ENCODE measurements around the gene CNIH3. TPM values are rescaled to one million over a fixed set of nuclear protein-coding genes. Genes with fewer than 3 reads are reported as not detected.

The CNIH3 gene
- total and polyA plus RNA-seq, 2 donors (not counting 3 experiments of a cell fraction or from before 2014, with no cell fraction given) = 1.3 to 2.5 TPM

DNA sequence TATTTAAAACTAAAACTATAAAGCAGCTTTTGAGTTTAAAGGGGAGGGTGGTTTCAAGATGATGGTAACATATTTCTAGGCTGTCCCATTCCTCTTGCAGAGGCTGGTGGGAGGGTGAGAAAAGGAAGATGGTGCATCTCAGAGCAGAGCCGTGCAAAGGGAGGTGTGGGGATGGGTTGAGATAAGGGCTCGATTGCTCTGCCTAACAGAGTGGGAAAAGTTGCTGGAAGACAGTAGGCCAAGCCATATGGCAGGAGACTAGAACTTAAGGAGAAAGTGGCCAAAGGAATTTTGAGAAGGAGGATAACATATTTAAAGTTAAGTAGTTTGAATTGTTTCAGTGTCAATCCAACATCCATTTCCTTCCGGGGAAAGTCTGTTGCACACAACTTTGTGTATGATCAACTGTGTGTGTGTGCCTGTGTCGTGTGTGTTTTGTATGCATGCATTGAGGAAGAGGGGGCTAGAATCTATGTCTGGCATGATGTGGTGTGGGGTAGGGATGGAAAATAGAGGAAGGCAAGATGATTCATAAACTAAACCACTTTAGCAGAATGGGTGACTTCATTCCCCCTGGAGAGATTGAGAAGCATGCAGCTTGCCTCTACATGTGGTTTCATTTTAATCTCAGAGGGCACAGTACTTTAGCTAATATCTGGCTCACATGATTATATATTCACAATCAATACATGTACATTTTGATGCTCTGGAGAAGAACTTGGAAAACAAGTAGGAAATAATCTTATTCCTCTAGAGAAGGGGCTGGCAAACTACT lies 168.3 kb downstream of the CNIH3 start:
- H2AFZ ChIP-seq (ENCODE audit: low read depth, low read length) = no peak overlapping the region
- no peak overlapping the region for H3K4me2 ChIP-seq (ENCODE audit: insufficient read depth, low read length)
- TF ChIP-seq GATA2 (IDR thresholded peaks at IDR 0.05; ENCODE audit: insufficient read depth, insufficient read length, low read depth, low read length) = no peak
- TF ChIP-seq, protein P1, sequence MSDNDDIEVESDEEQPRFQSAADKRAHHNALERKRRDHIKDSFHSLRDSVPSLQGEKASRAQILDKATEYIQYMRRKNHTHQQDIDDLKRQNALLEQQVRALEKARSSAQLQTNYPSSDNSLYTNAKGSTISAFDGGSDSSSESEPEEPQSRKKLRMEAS (IDR thresholded peaks at IDR 0.05; ENCODE audit: insufficient read depth, insufficient read length) = no peak
- no peak for TF ChIP-seq FOS (IDR thresholded peaks at IDR 0.05; ENCODE audit: borderline replicate concordance, insufficient read depth, low read length)
- TF ChIP-seq, protein P2, sequence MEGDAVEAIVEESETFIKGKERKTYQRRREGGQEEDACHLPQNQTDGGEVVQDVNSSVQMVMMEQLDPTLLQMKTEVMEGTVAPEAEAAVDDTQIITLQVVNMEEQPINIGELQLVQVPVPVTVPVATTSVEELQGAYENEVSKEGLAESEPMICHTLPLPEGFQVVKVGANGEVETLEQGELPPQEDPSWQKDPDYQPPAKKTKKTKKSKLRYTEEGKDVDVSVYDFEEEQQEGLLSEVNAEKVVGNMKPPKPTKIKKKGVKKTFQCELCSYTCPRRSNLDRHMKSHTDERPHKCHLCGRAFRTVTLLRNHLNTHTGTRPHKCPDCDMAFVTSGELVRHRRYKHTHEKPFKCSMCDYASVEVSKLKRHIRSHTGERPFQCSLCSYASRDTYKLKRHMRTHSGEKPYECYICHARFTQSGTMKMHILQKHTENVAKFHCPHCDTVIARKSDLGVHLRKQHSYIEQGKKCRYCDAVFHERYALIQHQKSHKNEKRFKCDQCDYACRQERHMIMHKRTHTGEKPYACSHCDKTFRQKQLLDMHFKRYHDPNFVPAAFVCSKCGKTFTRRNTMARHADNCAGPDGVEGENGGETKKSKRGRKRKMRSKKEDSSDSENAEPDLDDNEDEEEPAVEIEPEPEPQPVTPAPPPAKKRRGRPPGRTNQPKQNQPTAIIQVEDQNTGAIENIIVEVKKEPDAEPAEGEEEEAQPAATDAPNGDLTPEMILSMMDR (IDR thresholded peaks at IDR 0.05; ENCODE audit: extremely low read depth in 1 of 2, insufficient read depth in 1 of 2, low read depth in 1 of 2, low read length in 2 of 2) = no peak
- TF ChIP-seq MYC (IDR thresholded peaks at IDR 0.05; ENCODE audit: low read depth, low read length) = no peak
- TF ChIP-seq JUN (IDR thresholded peaks at IDR 0.05; ENCODE audit: borderline replicate concordance, insufficient read depth, insufficient read length, low read depth) = no peak
- TF ChIP-seq POLR2AphosphoS5 (IDR thresholded peaks at IDR 0.05; ENCODE audit: insufficient read depth, low read depth, low read length) = no peak
- TF ChIP-seq POLR2A (IDR thresholded peaks at IDR 0.05; ENCODE audit: low read depth, low read length) = no peak
- no peak for TF ChIP-seq EZH2 (IDR thresholded peaks at IDR 0.05; ENCODE audit: borderline replicate concordance, low read depth, low read length, severe bottlenecking)
- H4K20me1 ChIP-seq (replicated peaks; ENCODE audit: control insufficient read depth, extremely low read depth, insufficient read depth, low read length) = peaks cover 2% of the 10 kb centered on the region
- H3K79me2 ChIP-seq (ENCODE audit: control insufficient read depth, insufficient read depth, low read length) = no peaks in the 10 kb centered on the region
- ChIA-PET POLR2A (no interaction called here), CTCF (no interaction called here)
- H3K36me3 ChIP-seq (ENCODE audit: control insufficient read depth in 2 of 2, extremely low read depth in 1 of 2, insufficient read depth in 2 of 2, low read length in 2 of 2) = no peaks in the 10 kb centered on the region
- no peaks in the 10 kb centered on the region for H3K9me1 ChIP-seq (replicated peaks; ENCODE audit: control insufficient read depth, extremely low read depth, insufficient read depth, low read length)
- dilution Hi-C loops (cut with MboI; ENCODE audit: extremely low pct_ligation_motif_present, low sequenced_read_pairs) (no loop called here), intact Hi-C loops (cut with micrococcal nuclease) (no loop called here)
- BruUV-seq (replicated peaks) = no TSS peak
- no peaks in the 10 kb centered on the region for H3K4me1 ChIP-seq (ENCODE audit: control insufficient read depth, extremely low read depth, insufficient read depth, low read length)
- H3K4me3 ChIP-seq (replicated peaks in 1 of 3; ENCODE audit: insufficient read depth in 1 of 3, low read depth in 1 of 3, low read length in 3 of 3) = no peak overlapping the region
- FAIRE-seq = no peak
- H3K9me3 ChIP-seq (replicated peaks; ENCODE audit: control insufficient read depth, insufficient read depth, low read length) = no peaks in the 10 kb centered on the region
- DNase-seq (ENCODE audit: low read depth, low spot score) = no peak
- H3K9ac ChIP-seq (replicated peaks; ENCODE audit: extremely low read depth, insufficient read depth, low read length) = no peak overlapping the region
- no peak overlapping the region for H3K27ac ChIP-seq (ENCODE audit: insufficient read depth, low read depth, low read length)
- H3K27me3 ChIP-seq (ENCODE audit: control insufficient read depth in 2 of 2, insufficient read depth in 2 of 2, low read length in 2 of 2) = peaks cover 0 to 4% of the 10 kb centered on the region in 2 experiments

All from endothelial cell of umbilical vein (primary cell).